ENCODE measurements around the gene EFCAB6.

The EFCAB6 gene

DNA sequence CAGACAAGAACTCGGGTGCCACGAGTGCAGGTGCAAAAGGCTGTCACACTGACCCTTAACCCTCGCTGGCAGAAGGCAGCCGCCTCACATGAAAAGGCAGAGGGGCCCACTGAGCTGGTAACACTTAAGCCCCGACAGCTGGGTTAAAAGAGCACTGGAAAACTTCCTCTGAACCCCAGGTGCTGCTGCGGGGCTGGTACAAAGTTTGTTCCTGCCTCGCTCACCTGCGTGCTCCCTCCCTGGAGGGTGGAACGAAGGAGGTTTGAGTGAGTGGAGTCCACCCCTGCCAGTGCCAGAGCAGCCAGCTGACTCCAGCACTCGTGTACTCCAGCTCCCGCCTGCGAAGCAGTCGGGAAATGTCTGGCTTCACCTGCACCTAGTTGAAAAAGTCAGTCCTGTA lies 37.6 kb upstream of the EFCAB6 start:
- TF ChIP-seq ZNF8 (CRISPR knock-in tag; IDR thresholded peaks at IDR 0.05) (no peak), TOX (CRISPR knock-in tag; IDR thresholded peaks at IDR 0.05; ENCODE audit: borderline replicate concordance) (no peak), ZC3H10 (CRISPR knock-in tag; IDR thresholded peaks at IDR 0.05) (no peak), TSHZ2 (CRISPR knock-in tag; IDR thresholded peaks at IDR 0.05) (no peak), ZFP3 (CRISPR knock-in tag; IDR thresholded peaks at IDR 0.05) (no peak), ESRRG (CRISPR knock-in tag; IDR thresholded peaks at IDR 0.05) (no peak), CSDC2 (CRISPR knock-in tag; IDR thresholded peaks at IDR 0.05) (no peak), PPARA (CRISPR knock-in tag; IDR thresholded peaks at IDR 0.05; ENCODE audit: borderline replicate concordance) (no peak), TCF4 (CRISPR knock-in tag; IDR thresholded peaks at IDR 0.05; ENCODE audit: borderline replicate concordance) (no peak), GLIS3 (CRISPR knock-in tag; IDR thresholded peaks at IDR 0.05) (no peak), RARB (CRISPR knock-in tag; IDR thresholded peaks at IDR 0.05) (no peak), OSR1 (CRISPR knock-in tag; IDR thresholded peaks at IDR 0.05) (no peak), ZNF70 (CRISPR knock-in tag; IDR thresholded peaks at IDR 0.05) (no peak)
- no peak for ATAC-seq

DNA sequence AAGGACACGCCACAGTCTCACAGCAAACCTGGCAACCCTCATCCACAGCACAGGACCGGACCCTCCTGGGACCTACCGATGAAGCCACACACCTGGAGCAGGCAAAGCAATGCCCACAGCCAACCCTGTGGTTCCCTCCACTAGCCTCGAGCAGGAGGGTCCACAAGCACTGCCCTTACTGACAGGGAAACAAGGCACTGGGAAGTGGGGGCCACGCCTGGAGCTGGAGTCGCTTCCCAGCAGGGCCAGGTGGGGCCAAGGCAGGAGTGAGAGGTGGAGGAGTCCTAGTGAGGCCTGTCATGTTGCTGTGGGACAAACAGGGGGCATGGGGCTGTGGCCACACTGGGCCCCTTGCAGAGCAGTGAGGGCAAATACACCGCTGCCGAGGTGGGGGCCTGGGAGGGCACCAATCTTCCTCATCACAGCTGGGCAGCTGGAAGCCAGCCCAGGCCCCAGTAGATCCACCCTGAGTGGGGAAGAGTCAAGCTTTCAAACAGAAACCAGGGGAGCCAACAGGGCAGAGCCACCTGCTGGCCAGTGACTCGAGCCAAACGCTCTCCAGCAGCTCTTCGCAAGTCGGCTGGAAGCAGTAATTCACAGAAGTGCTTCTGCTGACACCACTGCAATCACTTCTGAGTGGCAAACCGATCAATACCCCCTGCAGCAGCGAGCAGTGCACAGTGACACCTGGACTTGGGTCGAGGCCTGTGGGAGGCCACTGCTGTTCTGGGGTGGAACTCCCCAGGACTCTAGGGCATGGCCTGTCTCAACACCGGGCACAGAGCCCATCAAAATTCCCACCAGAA lies 36.5 kb upstream of the EFCAB6 start:
- ATAC-seq = peak; percentile 54; the same call in 2 of the 3 replicates
- TF ChIP-seq TCF4 (CRISPR knock-in tag; IDR thresholded peaks at IDR 0.05; ENCODE audit: borderline replicate concordance) (no peak), CREB5 (CRISPR knock-in tag; IDR thresholded peaks at IDR 0.05; ENCODE audit: low read depth) (no peak), PPARA (CRISPR knock-in tag; IDR thresholded peaks at IDR 0.05; ENCODE audit: borderline replicate concordance) (no peak), OSR1 (CRISPR knock-in tag; IDR thresholded peaks at IDR 0.05) (no peak), ZNF70 (CRISPR knock-in tag; IDR thresholded peaks at IDR 0.05) (no peak), POU6F1 (CRISPR knock-in tag; IDR thresholded peaks at IDR 0.05; ENCODE audit: borderline replicate concordance, low read depth) (no peak), ISL1 (CRISPR knock-in tag; IDR thresholded peaks at IDR 0.05) (no peak), CSDC2 (CRISPR knock-in tag; IDR thresholded peaks at IDR 0.05) (no peak)

DNA sequence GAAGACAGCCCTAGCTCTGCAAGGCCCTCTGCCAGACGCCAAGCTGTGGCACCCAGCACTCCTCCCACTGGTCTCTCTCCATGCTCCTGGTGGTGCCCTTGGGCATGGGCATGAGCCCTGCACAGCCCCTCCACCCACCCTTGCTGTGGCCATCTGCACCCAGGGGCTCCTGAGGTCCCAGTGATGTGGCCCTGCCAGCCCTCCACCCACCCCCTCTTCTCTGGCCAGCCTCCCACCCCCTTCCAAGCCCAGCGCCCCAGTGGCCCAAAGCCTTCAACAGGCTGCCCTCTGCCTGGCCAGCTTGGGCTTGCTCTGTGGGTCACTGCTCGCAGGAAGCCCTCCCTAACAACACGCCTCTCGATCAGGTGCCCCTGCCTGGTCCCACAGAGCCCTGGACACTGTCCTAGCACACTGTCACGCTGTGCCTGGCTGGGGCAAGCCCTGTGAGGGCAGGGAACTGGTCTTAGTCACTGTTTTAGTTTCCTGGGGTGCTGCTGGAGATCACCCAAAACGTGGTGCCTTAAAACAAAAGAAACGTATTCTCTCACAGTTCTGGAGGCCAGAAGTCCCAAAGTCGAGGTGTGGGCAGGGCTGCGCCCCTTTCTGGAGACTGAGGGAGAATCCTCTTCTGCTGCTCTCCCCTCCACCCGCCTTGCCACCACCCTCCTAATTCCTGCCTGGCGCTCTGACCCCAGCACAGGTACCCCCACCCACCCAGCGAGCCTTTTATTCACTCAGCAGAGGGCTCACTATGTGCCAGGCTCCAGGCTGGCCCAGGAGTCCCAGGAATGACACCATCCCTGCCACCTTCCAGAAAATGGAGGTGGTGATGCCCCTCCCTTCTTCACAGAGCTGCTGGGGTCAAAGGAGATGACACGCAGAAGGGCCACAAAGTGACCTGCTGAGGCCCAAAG lies 35.5 kb upstream of the EFCAB6 start:
- ATAC-seq = no peak
- TF ChIP-seq SNAI2 (CRISPR knock-in tag; IDR thresholded peaks at IDR 0.05) = no peak
- no peak for TF ChIP-seq ESRRG (CRISPR knock-in tag; IDR thresholded peaks at IDR 0.05)
- no peak for TF ChIP-seq RARB (CRISPR knock-in tag; IDR thresholded peaks at IDR 0.05)
- no peak for TF ChIP-seq ISL1 (CRISPR knock-in tag; IDR thresholded peaks at IDR 0.05)
- TF ChIP-seq ARNTL (CRISPR knock-in tag; IDR thresholded peaks at IDR 0.05; ENCODE audit: borderline replicate concordance, low read depth) = no peak
- no peak for TF ChIP-seq ZNF565 (CRISPR knock-in tag; conservative IDR thresholded peaks at IDR 0.05; ENCODE audit: low read depth)
- no peak for TF ChIP-seq PATZ1 (CRISPR knock-in tag; IDR thresholded peaks at IDR 0.05; ENCODE audit: borderline replicate concordance)
- TF ChIP-seq ZC3H10 (CRISPR knock-in tag; IDR thresholded peaks at IDR 0.05) = no peak
- TF ChIP-seq TCF4 (CRISPR knock-in tag; IDR thresholded peaks at IDR 0.05; ENCODE audit: borderline replicate concordance) = no peak
- TF ChIP-seq POU6F1 (CRISPR knock-in tag; IDR thresholded peaks at IDR 0.05; ENCODE audit: borderline replicate concordance, low read depth) = no peak
- no peak for TF ChIP-seq TOX (CRISPR knock-in tag; IDR thresholded peaks at IDR 0.05; ENCODE audit: borderline replicate concordance)
- no peak for TF ChIP-seq CSRNP3 (CRISPR knock-in tag; IDR thresholded peaks at IDR 0.05)
- no peak for TF ChIP-seq PPARA (CRISPR knock-in tag; IDR thresholded peaks at IDR 0.05; ENCODE audit: borderline replicate concordance)
- no peak for TF ChIP-seq CREB5 (CRISPR knock-in tag; IDR thresholded peaks at IDR 0.05; ENCODE audit: low read depth)
- no peak for TF ChIP-seq ZFP3 (CRISPR knock-in tag; IDR thresholded peaks at IDR 0.05)
- no peak for TF ChIP-seq CSDC2 (CRISPR knock-in tag; IDR thresholded peaks at IDR 0.05)

Measured in SK-N-SH treated with all-trans-retinoic acid at 6 μM for 48 hours (cell line).